GM12865 (cell line): ENCODE data around the gene PMIS2.
"Not testable (repeated sequence)": the region's sequence is repeated elsewhere in the genome, so short reads cannot be mapped to it uniquely, and the experiment has no call there.

ENCODE experiments used
- DNase-seq: peaks from one replicate; pipeline ENCODE4 v3.0.0; 2010; ENCODE audit warnings: low read depth
- H3K4me3 ChIP-seq: 2 replicates; pipeline ENCODE4 v1.5.1; 2011; ENCODE audit warnings: mild to moderate bottlenecking, low read depth, low read length, control low read depth
- CTCF ChIP-seq: IDR thresholded peaks from 2 replicates; pipeline ENCODE4 v1.5.1; 2011; ENCODE audit warnings: low read length, control low read depth, low read depth, inconsistent platforms; ENCODE audit not compliant: insufficient read depth; ENCODE audit errors: missing control alignments

PMIS2 gene

GRCh38 chr19:35590875-35591274 lies 4.9 kb downstream of the PMIS2 start:
- TF ChIP-seq CTCF, result no peak
- DNase-seq, result no peak
- H3K4me3 ChIP-seq, result no peak overlapping the region

DNA sequence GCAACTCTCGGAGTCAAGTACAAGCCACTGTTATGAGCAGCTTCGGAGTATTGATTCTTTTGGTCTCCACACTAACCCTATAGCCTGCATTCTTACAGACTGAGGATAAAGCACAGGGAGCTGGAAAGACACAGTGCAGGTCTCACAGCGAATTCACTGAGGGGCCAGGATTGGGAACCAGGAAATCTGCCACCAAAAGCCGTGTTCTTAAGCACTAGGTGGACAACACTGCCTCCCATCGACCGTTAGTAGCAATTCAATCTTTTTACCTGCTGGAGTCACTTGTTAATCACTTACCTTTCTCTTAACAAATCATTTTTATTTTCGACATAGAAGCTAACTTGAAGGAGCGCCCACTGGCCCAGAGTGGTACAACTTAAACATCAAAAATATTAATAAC lies 6.3 kb downstream of the PMIS2 start:
- peak; percentile 68 for TF ChIP-seq CTCF
- DNase-seq, result peak; percentile 76

DNA sequence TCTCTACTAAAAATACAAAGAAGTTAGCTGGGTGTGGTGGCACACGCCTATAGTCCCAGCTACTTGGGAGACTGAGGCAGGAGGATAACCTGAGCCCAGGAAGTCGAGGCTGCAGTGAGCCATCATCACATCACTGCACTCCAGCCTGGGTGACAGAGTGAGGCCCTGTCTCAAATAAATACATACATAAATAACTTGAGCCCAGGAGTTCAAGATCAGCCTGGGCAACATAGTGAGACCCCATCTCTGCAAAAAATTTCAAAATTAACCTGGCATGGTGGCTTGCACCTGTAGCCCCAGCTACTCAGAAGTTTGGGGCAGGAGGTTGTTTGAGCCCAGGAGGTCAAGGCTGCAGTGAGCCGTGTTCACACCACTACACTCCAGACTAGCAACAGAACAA lies 9.1 kb downstream of the PMIS2 start:
- H3K4me3 ChIP-seq, DNase-seq: not testable (repeated sequence)

More for the DNA sequence above, 6.3 kb downstream of the PMIS2 start:
- no peak overlapping the region for H3K4me3 ChIP-seq

DNA sequence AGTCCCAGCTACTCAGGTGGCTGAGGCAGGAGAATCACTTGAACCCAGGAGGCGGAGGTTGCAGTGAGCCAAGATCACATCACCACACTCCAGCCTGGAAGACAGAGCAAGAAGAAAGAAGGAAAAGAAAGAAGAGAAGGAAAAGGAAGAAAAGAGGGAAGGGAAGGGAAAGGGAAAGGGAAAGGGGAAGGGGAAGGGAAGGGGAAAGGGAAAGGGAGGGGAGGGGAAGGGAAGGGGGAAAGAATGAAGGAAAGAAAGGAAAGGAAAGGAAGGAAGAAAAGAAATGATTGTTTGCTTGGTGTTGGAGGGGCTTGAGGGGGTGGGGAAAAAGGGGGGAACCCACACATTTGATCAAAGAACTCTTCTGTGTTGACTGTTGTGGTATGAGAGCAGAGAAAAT lies 10.0 kb downstream of the PMIS2 start:
- no peak for DNase-seq
- no peak overlapping the region for H3K4me3 ChIP-seq
- TF ChIP-seq CTCF, result no peak

- DNase-seq, result peak; percentile 87
- H3K4me3 ChIP-seq, result no peak overlapping the region
- no peak for TF ChIP-seq CTCF
These were observed 10.5 kb downstream of the PMIS2 start for GRCh38 chr19:35596366-35596999.

DNA sequence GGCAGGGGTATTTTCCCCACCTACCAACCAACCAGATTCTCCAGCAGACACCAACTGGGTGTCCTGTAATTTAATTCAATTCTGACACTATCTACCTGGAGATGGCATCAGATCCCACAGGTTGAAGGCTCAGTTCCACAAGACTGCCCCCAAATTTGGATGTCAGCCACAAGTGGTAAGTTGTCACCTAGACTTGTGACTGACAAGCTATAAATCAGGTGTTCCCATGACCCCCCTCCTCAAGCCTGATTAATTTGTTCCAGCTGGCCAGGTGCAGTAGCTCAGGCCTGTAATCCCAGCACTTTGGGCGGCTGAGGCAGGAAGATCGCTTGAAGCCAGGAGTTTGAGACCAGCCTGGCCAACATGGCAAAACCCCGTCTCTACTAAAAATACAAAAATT lies 16.0 kb downstream of the PMIS2 start:
- no peak overlapping the region for H3K4me3 ChIP-seq
- no peak for TF ChIP-seq CTCF
- no peak for DNase-seq

- not testable (repeated sequence) for H3K4me3 ChIP-seq, DNase-seq
These were observed 18.5 kb downstream of the PMIS2 start for GRCh38 chr19:35604436-35604835.

- not testable (repeated sequence) for DNase-seq, H3K4me3 ChIP-seq
These were observed 21.2 kb downstream of the PMIS2 start for GRCh38 chr19:35607170-35607569.

DNA sequence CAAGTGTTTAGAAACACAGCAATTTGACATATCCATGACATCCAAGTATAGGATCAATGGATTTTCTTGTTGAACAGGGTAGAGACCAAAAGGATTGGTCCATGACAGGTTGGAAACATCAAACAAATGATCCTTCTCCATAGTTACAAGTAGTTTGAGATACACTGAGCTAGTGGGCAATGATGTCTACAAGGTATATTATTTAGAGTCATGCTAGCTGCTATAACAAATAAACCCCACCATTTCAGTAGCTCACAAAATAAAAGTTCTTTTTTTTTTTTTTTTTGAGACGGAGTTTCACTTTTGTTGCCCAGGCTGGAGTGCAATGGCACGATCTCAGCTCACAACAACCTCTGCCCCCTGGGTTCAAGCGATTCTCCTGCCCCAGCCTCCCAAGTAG lies 21.7 kb downstream of the PMIS2 start:
- no peak for TF ChIP-seq CTCF

More for the DNA sequence above, 21.7 kb downstream of the PMIS2 start:
- DNase-seq, result no peak
- no peak overlapping the region for H3K4me3 ChIP-seq
